NCI-H69 (cell line): ENCODE results near the gene CMTM8.

Source experiments
- DNase-seq: peaks from one replicate; lab custom pipeline; 2025; lab: John Stamatoyannopoulos, UW

The CMTM8 gene

DNA sequence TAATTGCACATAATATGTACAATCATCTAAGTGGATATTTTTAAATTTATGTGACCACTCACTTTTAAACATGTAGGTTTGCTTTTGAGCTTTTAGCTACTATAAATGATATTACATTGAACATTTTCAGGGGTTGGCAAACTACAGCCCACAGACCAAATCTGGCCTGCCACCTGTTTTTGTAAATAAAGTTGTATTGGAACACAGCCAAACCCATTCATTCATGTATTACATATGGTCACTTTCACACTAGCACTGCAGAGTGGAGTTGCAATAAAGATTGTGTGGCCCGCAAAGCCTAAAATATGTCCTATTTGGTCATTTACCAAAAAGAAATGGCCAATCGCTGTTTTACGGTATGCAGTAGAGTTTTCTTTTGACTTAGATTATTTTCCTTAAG lies 174.4 kb downstream of the CMTM8 start:
- peak; percentile 56 for DNase-seq

DNA sequence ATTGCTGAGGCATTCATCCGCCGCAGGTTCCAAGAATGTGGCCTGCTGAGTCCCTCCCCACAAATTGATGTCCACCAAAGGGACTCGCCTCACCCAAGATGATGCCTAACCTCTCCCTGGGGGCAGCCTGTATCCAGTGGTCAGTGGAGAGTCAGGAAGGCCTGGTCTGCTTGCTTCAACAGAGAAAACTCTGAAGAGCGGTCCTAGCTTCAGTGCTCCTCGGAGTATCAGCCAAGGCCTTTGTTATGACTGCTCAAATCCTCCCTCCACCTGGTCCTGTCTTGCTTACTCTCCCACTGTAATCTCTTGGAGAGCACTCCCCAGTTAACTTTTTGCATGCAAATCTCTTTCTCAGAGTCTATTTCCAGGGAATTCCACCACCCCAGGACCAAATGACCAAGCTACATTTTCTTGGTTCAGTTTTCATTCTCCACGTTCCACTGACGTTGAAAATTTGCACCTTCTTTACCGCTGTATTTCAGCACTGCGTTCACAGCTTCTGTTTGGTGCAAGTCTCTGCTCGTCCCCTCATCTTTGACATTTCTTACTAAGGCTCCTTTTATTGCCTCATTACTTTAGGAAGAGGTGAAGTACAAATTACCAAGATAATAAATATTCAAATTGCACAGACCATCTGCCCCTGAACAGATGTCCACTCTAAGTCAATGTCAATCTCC lies 175.5 kb downstream of the CMTM8 start:
- DNase-seq: peak; percentile 55

DNA sequence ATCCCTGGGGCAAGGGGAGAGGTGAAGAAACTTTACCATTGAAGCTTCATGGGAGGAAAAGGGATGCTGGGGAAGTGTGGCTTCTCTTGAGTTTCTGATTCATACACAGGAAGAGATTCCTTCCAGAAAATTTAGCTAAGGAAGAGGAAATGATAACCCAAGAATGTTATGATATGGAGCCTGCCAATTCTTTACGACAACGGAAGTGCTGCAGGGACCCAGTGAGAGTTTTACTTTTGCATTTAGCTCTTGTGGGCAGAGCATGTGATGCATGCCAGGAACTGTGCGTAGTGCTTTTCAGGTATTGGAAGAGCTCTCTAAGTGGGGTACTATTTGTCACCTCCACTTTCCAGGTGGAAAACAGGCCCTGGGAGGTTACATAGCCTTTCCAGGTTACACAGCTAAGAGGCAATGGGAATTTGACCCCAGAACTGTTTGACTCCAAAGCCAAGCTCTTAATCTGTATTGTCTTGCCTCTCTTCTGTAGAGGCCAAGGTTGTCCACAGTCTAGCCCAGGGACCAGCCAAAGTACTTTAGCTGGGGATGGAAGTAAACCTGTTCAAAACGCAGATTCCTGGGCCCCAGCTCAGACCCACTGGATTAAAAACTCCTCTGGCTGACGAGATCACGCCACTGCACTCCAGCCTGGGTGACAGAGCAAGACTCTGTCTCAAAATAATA lies 176.2 kb downstream of the CMTM8 start:
- DNase-seq: no peak

GRCh38 chr3:32419742-32420125 lies 181.3 kb downstream of the CMTM8 start:
- no peak for DNase-seq
